GM06990 (cell line): Measurements from ENCODE around the gene ADGRD1.

Source experiments
- DNase-seq: peaks from one replicate; pipeline ENCODE4 v3.0.0-alpha.2; 2011; ENCODE audit not compliant: insufficient read length; ENCODE audit errors: extremely low read depth
- H3K27me3 ChIP-seq: replicated peaks from 2 replicates; pipeline ENCODE4 v1.6.0; 2011; ENCODE audit warnings: low read length; ENCODE audit not compliant: control insufficient read depth, insufficient read depth
- H3K36me3 ChIP-seq: 2 replicates; pipeline ENCODE4 v1.5.1; 2011; ENCODE audit warnings: low read length; ENCODE audit not compliant: control insufficient read depth, insufficient read depth
- H3K4me3 ChIP-seq: replicated peaks from 2 replicates; pipeline ENCODE4 v1.5.1; 2011; ENCODE audit warnings: low read depth, mild to moderate bottlenecking, control low read depth, low read length
- CTCF ChIP-seq: IDR thresholded peaks from 2 replicates; pipeline ENCODE4 v1.5.1; 2011; ENCODE audit warnings: low read length, control low read depth, mild to moderate bottlenecking, inconsistent platforms; ENCODE audit not compliant: insufficient read depth, poor library complexity, severe bottlenecking

Gene ADGRD1

GRCh38 chr12:131072451-131073230 is 118.9 kb downstream of the ADGRD1 start:
- no peak for DNase-seq
- H3K4me3 ChIP-seq: no peak overlapping the region
- no peaks in the 10 kb centered on the region for H3K36me3 ChIP-seq
- H3K27me3 ChIP-seq: no peaks in the 10 kb centered on the region
- no peak for TF ChIP-seq CTCF

DNA sequence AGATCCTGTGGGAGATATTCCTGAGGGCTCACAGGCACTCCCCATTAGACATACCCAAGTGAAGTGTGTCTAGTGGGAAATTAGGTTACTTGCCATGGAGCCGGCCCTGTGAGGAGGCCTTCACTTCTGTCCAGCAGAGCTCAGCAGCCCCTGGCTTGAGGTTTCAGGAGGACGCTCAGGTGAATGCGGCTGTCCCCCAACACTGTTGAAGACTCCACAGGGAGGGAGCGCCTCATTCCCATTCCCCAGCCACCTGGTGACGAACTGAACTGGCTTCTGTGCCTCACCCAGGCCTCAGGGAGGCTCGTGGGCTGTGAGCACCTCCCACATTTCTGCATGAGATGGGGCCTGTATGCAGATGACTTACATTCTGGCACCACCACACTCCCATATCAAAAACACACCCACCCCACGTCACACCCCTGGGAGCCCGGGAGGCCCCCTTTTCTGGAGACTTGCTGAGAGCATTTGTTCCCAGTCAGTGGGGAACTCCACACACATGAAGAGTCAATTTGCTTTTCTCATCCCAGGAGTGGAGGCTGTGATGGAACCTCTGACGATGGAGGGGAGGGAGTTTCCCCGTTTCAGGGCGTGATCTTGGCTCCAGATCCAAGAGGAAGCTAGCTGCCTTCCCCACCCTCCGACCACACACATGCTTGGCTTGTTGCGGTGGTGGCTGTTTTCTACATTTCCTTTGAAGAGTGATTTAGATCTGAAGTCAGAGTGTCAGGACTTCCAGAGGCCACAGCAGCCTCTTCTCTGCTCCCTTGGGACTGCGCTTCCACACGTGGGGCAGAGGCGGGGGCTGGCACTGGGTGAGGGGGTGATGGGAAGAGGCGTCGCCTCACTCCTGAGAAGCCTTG is 120.7 kb downstream of the ADGRD1 start:
- Histone ChIP-seq H3K36me3 (no peaks in the 10 kb centered on the region), H3K27me3 (no peaks in the 10 kb centered on the region), H3K4me3 (no peak overlapping the region)
- no peak for DNase-seq
- TF ChIP-seq CTCF: no peak

DNA sequence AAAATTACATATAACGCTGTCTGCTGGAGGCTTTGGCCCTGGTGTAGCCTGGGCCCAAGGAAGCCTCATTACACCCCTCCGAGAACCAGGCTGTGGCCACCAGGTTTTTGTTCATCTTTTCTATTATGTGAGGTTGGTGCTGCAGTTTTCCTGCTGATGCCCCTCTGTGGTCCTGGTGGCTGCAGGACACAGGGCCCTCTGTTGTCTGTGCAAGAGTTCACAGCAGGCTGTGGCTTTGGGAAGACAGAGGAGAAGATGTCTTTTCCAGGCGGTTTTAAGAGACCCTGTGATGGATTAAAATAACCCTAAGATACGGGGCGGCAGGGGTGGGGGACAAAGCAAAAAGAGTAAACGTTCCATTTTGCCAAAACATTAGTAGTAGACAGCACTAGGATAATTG is 121.5 kb downstream of the ADGRD1 start:
- H3K27me3 ChIP-seq: no peaks in the 10 kb centered on the region
- DNase-seq: no peak
- H3K4me3 ChIP-seq: no peak overlapping the region
- no peaks in the 10 kb centered on the region for H3K36me3 ChIP-seq
- TF ChIP-seq CTCF: no peak

GRCh38 chr12:131075611-131076010 is 121.9 kb downstream of the ADGRD1 start:
- no peak for TF ChIP-seq CTCF
- Histone ChIP-seq H3K27me3 (no peaks in the 10 kb centered on the region), H3K36me3 (no peaks in the 10 kb centered on the region), H3K4me3 (no peak overlapping the region)
- no peak for DNase-seq

DNA sequence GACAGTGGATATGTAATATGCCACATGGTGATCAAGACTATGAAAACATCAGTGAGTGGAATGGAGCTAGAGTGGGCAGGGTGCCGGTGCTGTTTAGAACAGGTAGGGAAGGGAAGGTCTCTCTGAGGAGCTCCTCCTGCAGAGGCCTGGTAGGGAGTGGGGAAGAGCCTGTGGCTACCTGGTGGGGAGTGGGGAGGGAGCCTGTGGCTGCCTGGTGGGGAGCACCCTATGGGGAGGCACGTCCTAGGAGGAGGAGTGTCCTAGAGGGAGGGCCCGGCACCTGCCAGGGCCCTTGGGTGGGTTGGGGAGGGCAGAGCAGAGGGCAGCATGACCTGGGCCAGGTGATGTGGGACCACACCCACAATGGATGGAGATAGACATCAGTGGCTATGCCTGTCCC is 122.6 kb downstream of the ADGRD1 start:
- no peak for DNase-seq
- no peak for TF ChIP-seq CTCF
- Histone ChIP-seq H3K36me3 (no peaks in the 10 kb centered on the region), H3K27me3 (no peaks in the 10 kb centered on the region), H3K4me3 (no peak overlapping the region)
